AG08396 (cell line): ENCODE data around the gene FOXP2.
"Not testable (repeated sequence)": the region's sequence is repeated elsewhere in the genome, so short reads cannot be mapped to it uniquely, and the experiment has no call there.

Experiments
- DNase-seq: peaks from one replicate; pipeline ENCODE4 v3.0.0; 2012; ENCODE audit warnings: low spot score, mixed read lengths

The FOXP2 gene

GRCh38 chr7:114588506-114588905 lies 173.9 kb downstream of the FOXP2 start:
- DNase-seq = no peak

GRCh38 chr7:114589436-114589835 lies 174.8 kb downstream of the FOXP2 start:
- DNase-seq = no peak

- DNase-seq = no peak
Observed at GRCh38 chr7:114590298-114590697, 175.7 kb downstream of the FOXP2 start.

GRCh38 chr7:114598946-114599345 lies 184.3 kb downstream of the FOXP2 start:
- no peak for DNase-seq

GRCh38 chr7:114606100-114606499 lies 191.5 kb downstream of the FOXP2 start:
- no peak for DNase-seq

GRCh38 chr7:114608822-114609221 lies 194.2 kb downstream of the FOXP2 start:
- DNase-seq = not testable (repeated sequence)

- DNase-seq = no peak
Observed at GRCh38 chr7:114620208-114620607, 205.6 kb downstream of the FOXP2 start.

GRCh38 chr7:114622221-114622620 lies 207.6 kb downstream of the FOXP2 start:
- no peak for DNase-seq

GRCh38 chr7:114623146-114623545 lies 208.5 kb downstream of the FOXP2 start:
- DNase-seq = no peak

- DNase-seq = no peak
Observed at GRCh38 chr7:114627231-114627630, 212.6 kb downstream of the FOXP2 start.

- no peak for DNase-seq
Observed at GRCh38 chr7:114628362-114628761, 213.7 kb downstream of the FOXP2 start.

GRCh38 chr7:114629762-114630161 lies 215.1 kb downstream of the FOXP2 start:
- no peak for DNase-seq

- DNase-seq = no peak
Observed at GRCh38 chr7:114630201-114630990, 215.8 kb downstream of the FOXP2 start.

- DNase-seq = no peak
Observed at GRCh38 chr7:114631249-114631822, 216.7 kb downstream of the FOXP2 start.

GRCh38 chr7:114639451-114639850 lies 224.8 kb downstream of the FOXP2 start:
- DNase-seq = no peak

GRCh38 chr7:114644455-114644854 lies 229.8 kb downstream of the FOXP2 start:
- no peak for DNase-seq

- DNase-seq = no peak
Observed at GRCh38 chr7:114645451-114645850, 230.8 kb downstream of the FOXP2 start.

GRCh38 chr7:114647518-114647917 lies 232.9 kb downstream of the FOXP2 start:
- no peak for DNase-seq

GRCh38 chr7:114648117-114648516 lies 233.5 kb downstream of the FOXP2 start:
- DNase-seq = no peak

GRCh38 chr7:114648680-114649079 lies 234.1 kb downstream of the FOXP2 start:
- DNase-seq = no peak

GRCh38 chr7:114649689-114650088 lies 235.1 kb downstream of the FOXP2 start:
- no peak for DNase-seq

- DNase-seq = no peak
Observed at GRCh38 chr7:114650491-114650890, 235.9 kb downstream of the FOXP2 start.

GRCh38 chr7:114652041-114652440 lies 237.4 kb downstream of the FOXP2 start:
- no peak for DNase-seq
